Ishikawa (cell line): ENCODE results near the gene NOD1.

ENCODE experiments used
- CEBPB ChIP-seq: IDR thresholded peaks from 2 replicates; pipeline ENCODE4 v1.6.1; 2012
- CREB1 ChIP-seq: IDR thresholded peaks from 2 replicates; pipeline ENCODE4 v1.6.1; 2012; ENCODE audit warnings: low read depth
- EGR1 ChIP-seq: IDR thresholded peaks from 2 replicates; pipeline ENCODE4 v1.6.1; 2012
- EP300 ChIP-seq: IDR thresholded peaks from 2 replicates; pipeline ENCODE4 v1.6.1; 2012; ENCODE audit warnings: borderline replicate concordance
- FOXM1 ChIP-seq: IDR thresholded peaks from 2 replicates; pipeline ENCODE4 v1.6.1; 2012; ENCODE audit warnings: low read depth, borderline replicate concordance
- NFIC ChIP-seq: IDR thresholded peaks from 2 replicates; pipeline ENCODE4 v1.6.1; 2012
- RAD21 ChIP-seq: IDR thresholded peaks from 2 replicates; pipeline ENCODE4 v1.6.1; 2012; ENCODE audit warnings: low read depth
- TAF1 ChIP-seq: IDR thresholded peaks from 2 replicates; pipeline ENCODE4 v1.6.1; 2012; ENCODE audit warnings: low read depth, mild to moderate bottlenecking
- TCF12 ChIP-seq: IDR thresholded peaks from 2 replicates; pipeline ENCODE4 v1.6.1; 2012; ENCODE audit warnings: low read depth
- TEAD4 ChIP-seq: IDR thresholded peaks from 2 replicates; pipeline ENCODE4 v1.6.1; 2012
- USF1 ChIP-seq: IDR thresholded peaks from 2 replicates; pipeline ENCODE4 v1.6.1; 2012
- YY1 ChIP-seq: IDR thresholded peaks from 2 replicates; pipeline ENCODE4 v1.6.1; 2012; ENCODE audit warnings: low read depth
- ZBTB7A ChIP-seq: IDR thresholded peaks from 2 replicates; pipeline ENCODE4 v1.6.1; 2012; ENCODE audit warnings: low read depth
- TF ChIP-seq, protein P1 (sequence below): IDR thresholded peaks from 2 replicates; pipeline ENCODE4 v1.6.1; 2012; ENCODE audit warnings: low read depth, mild to moderate bottlenecking
- TF ChIP-seq, protein P2 (sequence below): IDR thresholded peaks from 2 replicates; pipeline ENCODE4 v1.6.1; 2012

Gene NOD1

GRCh38 chr7:30458311-30458710, 20.3 kb downstream of the NOD1 start:
- TF ChIP-seq ZBTB7A (no peak), TAF1 (no peak), EGR1 (no peak), TCF12 (no peak), USF1 (no peak), CEBPB (no peak), EP300 (no peak)
- TF ChIP-seq, protein P1, sequence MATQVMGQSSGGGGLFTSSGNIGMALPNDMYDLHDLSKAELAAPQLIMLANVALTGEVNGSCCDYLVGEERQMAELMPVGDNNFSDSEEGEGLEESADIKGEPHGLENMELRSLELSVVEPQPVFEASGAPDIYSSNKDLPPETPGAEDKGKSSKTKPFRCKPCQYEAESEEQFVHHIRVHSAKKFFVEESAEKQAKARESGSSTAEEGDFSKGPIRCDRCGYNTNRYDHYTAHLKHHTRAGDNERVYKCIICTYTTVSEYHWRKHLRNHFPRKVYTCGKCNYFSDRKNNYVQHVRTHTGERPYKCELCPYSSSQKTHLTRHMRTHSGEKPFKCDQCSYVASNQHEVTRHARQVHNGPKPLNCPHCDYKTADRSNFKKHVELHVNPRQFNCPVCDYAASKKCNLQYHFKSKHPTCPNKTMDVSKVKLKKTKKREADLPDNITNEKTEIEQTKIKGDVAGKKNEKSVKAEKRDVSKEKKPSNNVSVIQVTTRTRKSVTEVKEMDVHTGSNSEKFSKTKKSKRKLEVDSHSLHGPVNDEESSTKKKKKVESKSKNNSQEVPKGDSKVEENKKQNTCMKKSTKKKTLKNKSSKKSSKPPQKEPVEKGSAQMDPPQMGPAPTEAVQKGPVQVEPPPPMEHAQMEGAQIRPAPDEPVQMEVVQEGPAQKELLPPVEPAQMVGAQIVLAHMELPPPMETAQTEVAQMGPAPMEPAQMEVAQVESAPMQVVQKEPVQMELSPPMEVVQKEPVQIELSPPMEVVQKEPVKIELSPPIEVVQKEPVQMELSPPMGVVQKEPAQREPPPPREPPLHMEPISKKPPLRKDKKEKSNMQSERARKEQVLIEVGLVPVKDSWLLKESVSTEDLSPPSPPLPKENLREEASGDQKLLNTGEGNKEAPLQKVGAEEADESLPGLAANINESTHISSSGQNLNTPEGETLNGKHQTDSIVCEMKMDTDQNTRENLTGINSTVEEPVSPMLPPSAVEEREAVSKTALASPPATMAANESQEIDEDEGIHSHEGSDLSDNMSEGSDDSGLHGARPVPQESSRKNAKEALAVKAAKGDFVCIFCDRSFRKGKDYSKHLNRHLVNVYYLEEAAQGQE: no peak
- TF ChIP-seq, protein P2, sequence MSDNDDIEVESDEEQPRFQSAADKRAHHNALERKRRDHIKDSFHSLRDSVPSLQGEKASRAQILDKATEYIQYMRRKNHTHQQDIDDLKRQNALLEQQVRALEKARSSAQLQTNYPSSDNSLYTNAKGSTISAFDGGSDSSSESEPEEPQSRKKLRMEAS: no peak

GRCh38 chr7:30453921-30454320, 24.7 kb downstream of the NOD1 start:
- TF ChIP-seq FOXM1 (no peak), CREB1 (no peak), TAF1 (no peak), EGR1 (no peak), CEBPB (no peak), RAD21 (no peak), TCF12 (no peak), TEAD4 (no peak), EP300 (no peak), ZBTB7A (no peak), YY1 (no peak), NFIC (no peak), USF1 (no peak)
- TF ChIP-seq, protein P1: no peak
- TF ChIP-seq, protein P2: no peak

DNA sequence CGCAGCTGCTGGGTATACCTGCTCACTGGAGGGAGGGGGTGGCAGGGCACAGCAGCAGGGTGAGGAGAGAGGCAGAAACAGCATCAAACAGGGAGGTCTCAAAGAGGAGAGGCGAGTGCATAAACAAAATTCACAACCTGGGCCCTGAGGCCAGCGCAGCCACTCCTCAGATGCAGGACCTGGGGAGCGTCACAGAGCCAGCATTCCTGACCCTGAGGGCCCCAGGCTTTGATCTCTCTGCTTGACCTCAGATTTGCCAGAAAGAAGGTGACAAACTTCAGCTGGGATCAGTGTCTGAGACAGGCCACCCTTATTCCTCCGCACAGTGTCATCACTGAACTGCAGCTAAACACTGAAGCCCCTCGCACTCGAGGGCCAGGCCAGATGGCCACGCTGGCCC, 25.6 kb downstream of the NOD1 start:
- TF ChIP-seq TAF1 (no peak), FOXM1 (no peak), USF1 (no peak), CEBPB (no peak), TEAD4 (no peak), YY1 (no peak), NFIC (no peak), CREB1 (no peak)
- TF ChIP-seq, protein P1: no peak
- TF ChIP-seq, protein P2: no peak

GRCh38 chr7:30452280-30452930, 26.2 kb downstream of the NOD1 start:
- no peak for TF ChIP-seq YY1
- no peak for TF ChIP-seq TAF1
- TF ChIP-seq RAD21: no peak
- TF ChIP-seq TCF12: no peak
- TF ChIP-seq, protein P1: no peak
- no peak for TF ChIP-seq NFIC
